K562 (cell line): ENCODE data around the gene HOXB3. TPM values are rescaled to one million over a fixed set of nuclear protein-coding genes. Genes with fewer than 3 reads are reported as not detected.
A peak's percentile ranks its signal among the peaks of the same experiment; 100 is the strongest.

Source experiments
- ADNP ChIP-seq: fragments of 200-800 bp; sonication (Bioruptor generic); IDR thresholded peaks from 2 replicates; pipeline ENCODE4 v1.6.1; 2016; ENCODE audit warnings: missing genetic modification characterization, missing compliant biosample characterization
- CREB1 ChIP-seq, 2 experiments: sonication (generic) in 1 of 2; formaldehyde crosslinking in 1 of 2; IDR thresholded peaks; 2 replicates each; pipeline versions ENCODE4 v1.6.1 to v1.8.0; 2012 to 2022; ENCODE audit warnings: inconsistent platforms in 1 of 2, mild to moderate bottlenecking in 1 of 2, missing genetic modification reagents in 1 of 2, moderate library complexity in 1 of 2
- ETV1 ChIP-seq: fragments of 450-650 bp; conservative IDR thresholded peaks from 2 replicates; pipeline ENCODE4 v1.6.1; 2016; ENCODE audit warnings: missing genetic modification characterization, control low read depth, low read depth, missing compliant biosample characterization
- EWSR1 ChIP-seq: fragments of 450-650 bp; IDR thresholded peaks from 2 replicates; pipeline ENCODE4 v1.6.1; 2018; ENCODE audit warnings: borderline replicate concordance, mild to moderate bottlenecking, low read depth, moderate library complexity; ENCODE audit not compliant: partially characterized antibody
- FOXJ3 ChIP-seq: sonication (generic); formaldehyde crosslinking; IDR thresholded peaks from 2 replicates; pipeline ENCODE4 v1.4.0; 2020; ENCODE audit warnings: mild to moderate bottlenecking, missing genetic modification reagents
- FOXP1 ChIP-seq: sonication (generic); formaldehyde crosslinking; IDR thresholded peaks from 2 replicates; pipeline ENCODE4 v1.8.0; 2022; ENCODE audit warnings: mild to moderate bottlenecking, missing genetic modification reagents
- ILF3 ChIP-seq: fragments of 450-650 bp; IDR thresholded peaks from 2 replicates; pipeline ENCODE4 v1.6.1; 2018; ENCODE audit warnings: antibody characterized with exemption, mild to moderate bottlenecking, moderate library complexity, borderline replicate concordance
- KDM4B ChIP-seq, 2 experiments: fragments of 450-650 bp in 1 of 2; sonication (generic) in 1 of 2; IDR thresholded peaks; 2 replicates each; pipeline ENCODE4 v1.6.1; 2016 to 2017; ENCODE audit warnings: borderline replicate concordance in 2 of 2, antibody characterized with exemption in 1 of 2, low read depth in 1 of 2, mild to moderate bottlenecking in 1 of 2
- MAFG ChIP-seq: fragments of 450-650 bp; conservative IDR thresholded peaks from 2 replicates; pipeline ENCODE4 v1.6.1; 2016; ENCODE audit warnings: missing genetic modification characterization, missing compliant biosample characterization
- MCM5 ChIP-seq: fragments of 450-650 bp; IDR thresholded peaks from 2 replicates; pipeline ENCODE4 v1.6.1; 2016; ENCODE audit warnings: low read depth
- RNF2 ChIP-seq: sonication (generic); IDR thresholded peaks from 2 replicates; pipeline ENCODE4 v1.6.1; 2016
- ZBTB7A ChIP-seq: IDR thresholded peaks from 2 replicates; pipeline ENCODE4 v1.6.1; 2011; ENCODE audit warnings: low read depth, mild to moderate bottlenecking, low read length, moderate library complexity, borderline replicate concordance; ENCODE audit not compliant: control insufficient read depth
- ZC3H11A ChIP-seq: IDR thresholded peaks from 2 replicates; pipeline ENCODE4 v1.6.1; 2012; ENCODE audit warnings: low read depth, low read length, improper control_type of control experiment
- ZNF197 ChIP-seq: fragments of 200-800 bp; sonication (Bioruptor generic); IDR thresholded peaks from 2 replicates; pipeline ENCODE4 v1.6.1; 2016; ENCODE audit warnings: low read depth, missing genetic modification characterization, missing compliant biosample characterization
- ZNF277 ChIP-seq: fragments of 250-450 bp; sonication (Bioruptor Pico); IDR thresholded peaks from 2 replicates; pipeline ENCODE4 v1.8.0; 2022; ENCODE audit warnings: inconsistent platforms, mild to moderate bottlenecking, moderate library complexity, borderline replicate concordance
- ZNF318 ChIP-seq, 2 experiments: fragments of 450-650 bp; IDR thresholded peaks; 2 replicates each; pipeline ENCODE4 v1.6.1; 2016; ENCODE audit warnings: mild to moderate bottlenecking in 2 of 2, borderline replicate concordance in 1 of 2, low read depth in 1 of 2, moderate library complexity in 1 of 2
- ZNF695 ChIP-seq: fragments of 450-650 bp; formaldehyde crosslinking; IDR thresholded peaks from 2 replicates; pipeline ENCODE4 v1.4.0; 2020; ENCODE audit warnings: mild to moderate bottlenecking, moderate library complexity
- ZSCAN29 ChIP-seq: fragments of 450-650 bp; IDR thresholded peaks from 2 replicates; pipeline ENCODE4 v1.6.1; 2017
- polyA plus RNA-seq, 8 experiments: library from polyadenylated mRNA; depleted of rRNA in 4 of 8; stranded (reverse) in 5 of 8; unstranded in 3 of 8; fragments of >200 nt; fragmentation: Nextera tagmentation in 2 of 8; fragmentation: Illumina TruSeq in 1 of 8; extraction: Ambion mirVana in 2 of 8; extraction: Trizol in 1 of 8; gene quantifications; 2 replicates each; pipeline versions ENCODE4 v1.2.1 to v1.2.3, GENCODE V29; 2011 to 2014; ENCODE audit warnings: inconsistent platforms in 1 of 8, missing spikeins in 1 of 8
- total RNA-seq, 7 experiments: library from RNA; depleted of rRNA in 6 of 7; stranded (reverse); fragments of >200 nt in 6 of 7; fragmentation: Illumina TruSeq in 2 of 7; extraction: Trizol in 2 of 7; gene quantifications; 2 replicates each; pipeline versions ENCODE4 v1.2.1 to v1.2.3, GENCODE V29; 2011 to 2021; ENCODE audit warnings: low replicate concordance in 1 of 7

The HOXB3 gene
- total and polyA plus RNA-seq, 9 of the 15 experiments (the other 6 are each of a cell fraction or from before 2014, with no cell fraction given): 2.4 to 41.3 (median 20.2) TPM

DNA sequence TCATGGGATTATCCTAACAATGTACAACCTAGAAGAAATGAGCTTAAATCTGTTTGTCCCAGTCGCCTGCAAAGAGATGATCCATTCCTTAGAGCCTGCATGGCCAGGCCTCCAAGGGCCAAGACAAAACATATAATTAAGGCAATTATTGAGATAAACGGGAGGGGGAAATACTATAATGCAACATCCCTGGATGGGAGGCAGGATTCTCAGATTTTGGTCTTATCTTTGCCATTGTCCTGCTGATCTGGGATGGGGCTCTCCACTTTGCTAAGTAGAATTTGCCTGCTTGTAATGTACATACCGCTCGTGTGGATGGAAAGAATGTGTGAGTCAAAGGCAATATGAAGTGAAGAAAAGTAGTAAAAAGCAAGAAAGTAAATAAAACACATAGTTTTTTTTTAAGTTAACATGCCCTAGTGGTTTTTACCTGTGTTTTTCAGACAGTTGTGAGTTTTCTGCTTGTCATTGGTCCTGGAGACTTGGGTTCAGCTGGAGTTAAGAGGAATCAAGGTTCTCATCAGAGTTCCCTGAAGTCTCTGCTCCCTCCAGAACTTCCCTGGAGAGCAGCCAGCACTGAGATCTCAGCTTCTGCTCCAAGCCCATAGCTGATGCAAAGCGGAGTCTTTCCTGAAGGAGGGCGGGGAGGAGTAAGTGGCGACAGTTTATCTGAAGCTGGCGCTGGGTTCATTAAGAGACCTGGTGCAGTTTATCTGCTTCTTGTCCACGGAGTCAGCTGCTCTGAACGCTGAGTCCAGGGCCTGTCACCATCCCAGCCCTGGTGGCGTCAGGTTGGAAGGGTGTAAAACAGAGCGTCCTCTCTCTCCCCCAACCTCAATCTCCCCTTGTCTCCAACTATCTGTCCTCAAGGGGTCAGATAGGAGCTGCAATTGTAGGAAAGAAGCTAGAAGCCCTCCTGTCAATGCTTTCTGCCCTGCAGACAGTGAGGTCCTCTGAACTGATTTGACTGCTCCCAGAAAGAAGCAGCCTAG is 89.3 kb downstream of the HOXB3 start (continued):
- TF ChIP-seq FOXJ3 (no peak), KDM4B (IDR thresholded peaks at IDR 0.05; ENCODE audit: borderline replicate concordance in 2 of 2, low read depth in 1 of 2) (no peak), MAFG (tag) (no peak), ZNF197 (peak; percentile 47; the same call in 1 of the 2 replicates), EWSR1 (no peak), ZSCAN29 (no peak), ZNF318 (IDR thresholded peaks at IDR 0.05; ENCODE audit: borderline replicate concordance in 1 of 2, low read depth in 1 of 2) (0 out of 4 replicates have a peak, but pooled peaks of 1 of the 2 experiments have one; percentile 18), MCM5 (no peak), ZBTB7A (peak; percentile 17; the same call in 1 of the 2 replicates), ILF3 (no peak), CREB1 (IDR thresholded peaks at IDR 0.05) (no peak), CREB1 (CRISPR knock-in tag; IDR thresholded peaks at IDR 0.05) (no peak), FOXP1 (CRISPR knock-in tag) (no peak), RNF2 (no peak), ETV1 (tag) (no peak), ZNF277 (CRISPR knock-in tag) (no peak), ZC3H11A (no peak), ADNP (tag) (no peak), ZNF695 (CRISPR knock-in tag) (no peak)
